H9 (cell line): ENCODE measurements around the gene LRCH1. TPM values are rescaled to one million over a fixed set of nuclear protein-coding genes. Genes with fewer than 3 reads are reported as not detected.

ENCODE experiments used
- DNase-seq: peaks from one replicate; pipeline ENCODE4 v3.0.0-alpha.2; 2017
- H2AFZ ChIP-seq: one replicate; pipeline ENCODE4 v1.6.1; 2013; ENCODE audit warnings: mild to moderate bottlenecking, low read length, control low read depth, moderate library complexity
- H2AK5ac ChIP-seq: 2 replicates; pipeline ENCODE4 v1.6.1; 2013; ENCODE audit warnings: low read length, control low read depth, mixed read lengths; ENCODE audit not compliant: insufficient read length
- H2BK120ac ChIP-seq: one replicate; pipeline ENCODE4 v1.6.1; 2013; ENCODE audit warnings: low read depth, mild to moderate bottlenecking, low read length, control low read depth, inconsistent platforms; ENCODE audit not compliant: poor library complexity, severe bottlenecking
- H2BK12ac ChIP-seq: 2 replicates; pipeline ENCODE4 v1.6.1; 2013; ENCODE audit warnings: low read length, control low read depth, mixed read lengths, low read depth; ENCODE audit not compliant: insufficient read length
- H2BK15ac ChIP-seq: 2 replicates; pipeline ENCODE4 v1.6.1; 2013; ENCODE audit warnings: low read depth, low read length, control low read depth
- H2BK20ac ChIP-seq: one replicate; pipeline ENCODE4 v1.6.1; 2013; ENCODE audit warnings: low read depth, mild to moderate bottlenecking, low read length, control low read depth, inconsistent platforms; ENCODE audit not compliant: poor library complexity, severe bottlenecking
- H2BK5ac ChIP-seq: 2 replicates; pipeline ENCODE4 v1.6.1; 2013; ENCODE audit warnings: low read length, control low read depth, mixed read lengths; ENCODE audit not compliant: insufficient read length
- H3K14ac ChIP-seq: 2 replicates; pipeline ENCODE4 v1.6.1; 2013; ENCODE audit warnings: low read length, control low read depth; ENCODE audit not compliant: insufficient read depth
- H3K18ac ChIP-seq: 2 replicates; pipeline ENCODE4 v1.6.1; 2013; ENCODE audit warnings: low read depth, mild to moderate bottlenecking, mixed read lengths, low read length, control low read depth; ENCODE audit not compliant: insufficient read length
- H3K23ac ChIP-seq: 2 replicates; pipeline ENCODE4 v1.6.1; 2013; ENCODE audit warnings: low read length, control low read depth, mixed read lengths, low read depth; ENCODE audit not compliant: insufficient read length
- H3K23me2 ChIP-seq: 2 replicates; pipeline ENCODE4 v1.6.1; 2013; ENCODE audit warnings: low read depth, mild to moderate bottlenecking, mixed read lengths, low read length, control low read depth; ENCODE audit not compliant: insufficient read length, poor library complexity, severe bottlenecking
- H3K27ac ChIP-seq: 2 replicates; pipeline ENCODE4 v1.5.1; 2013; ENCODE audit warnings: low read length, control low read depth, mixed read lengths, low read depth; ENCODE audit not compliant: insufficient read length
- H3K27me3 ChIP-seq: 2 replicates; pipeline ENCODE4 v1.6.1; 2013; ENCODE audit warnings: low read length, control low read depth, inconsistent platforms; ENCODE audit not compliant: insufficient read depth
- H3K4ac ChIP-seq: 2 replicates; pipeline ENCODE4 v1.6.1; 2013; ENCODE audit warnings: low read depth, mild to moderate bottlenecking, control low read depth, inconsistent platforms, low read length, moderate library complexity
- H3K4me1 ChIP-seq: 2 replicates; pipeline ENCODE4 v1.6.1; 2013; ENCODE audit warnings: low read length, control low read depth, inconsistent platforms; ENCODE audit not compliant: insufficient read depth
- H3K4me2 ChIP-seq: 2 replicates; pipeline ENCODE4 v1.6.1; 2013; ENCODE audit warnings: low read length, control low read depth, mixed read lengths; ENCODE audit not compliant: insufficient read length, insufficient read depth
- H3K56ac ChIP-seq: 2 replicates; pipeline ENCODE4 v1.6.1; 2013; ENCODE audit warnings: low read depth, mild to moderate bottlenecking, mixed read lengths, low read length, control low read depth; ENCODE audit not compliant: insufficient read length
- H3K79me1 ChIP-seq: 2 replicates; pipeline ENCODE4 v1.6.1; 2013; ENCODE audit warnings: low read depth, mild to moderate bottlenecking, moderate library complexity, low read length, control low read depth, inconsistent platforms; ENCODE audit not compliant: insufficient read depth, poor library complexity, severe bottlenecking
- H3K79me2 ChIP-seq: 2 replicates; pipeline ENCODE4 v1.6.1; 2013; ENCODE audit warnings: low read length, control low read depth, inconsistent platforms; ENCODE audit not compliant: insufficient read depth
- H3K9ac ChIP-seq: 2 replicates; pipeline ENCODE4 v1.6.1; 2013; ENCODE audit warnings: low read length, control low read depth, mixed read lengths; ENCODE audit not compliant: insufficient read length; ENCODE audit errors: extremely low read depth
- H3K9me3 ChIP-seq: one replicate; pipeline ENCODE4 v1.6.1; 2013; ENCODE audit warnings: low read depth, low read length, inconsistent platforms; ENCODE audit not compliant: control insufficient read depth
- H3T11ph ChIP-seq: one replicate; pipeline ENCODE4 v1.6.1; 2013; ENCODE audit warnings: mild to moderate bottlenecking, low read length, control low read depth, inconsistent platforms
- H4K20me1 ChIP-seq: one replicate; pipeline ENCODE4 v1.6.1; 2013; ENCODE audit not compliant: control insufficient read depth, insufficient read length, insufficient read depth
- H4K5ac ChIP-seq: 2 replicates; pipeline ENCODE4 v1.6.1; 2013; ENCODE audit warnings: low read depth, mild to moderate bottlenecking, mixed read lengths, low read length, control low read depth; ENCODE audit not compliant: insufficient read length
- H4K8ac ChIP-seq: replicated peaks from 2 replicates; pipeline ENCODE4 v1.6.1; 2013; ENCODE audit warnings: low read length, control low read depth, mixed read lengths, low read depth; ENCODE audit not compliant: insufficient read length
- H4K91ac ChIP-seq: 2 replicates; pipeline ENCODE4 v1.6.1; 2013; ENCODE audit warnings: low read depth, mild to moderate bottlenecking, moderate library complexity, mixed read lengths, low read length, control low read depth; ENCODE audit not compliant: insufficient read length
- H3K27ac Mint-ChIP-seq, 3 experiments: 2 replicates in 2 of 3; 3 replicates in 1 of 3; pipeline ENCODE4 v1.8.0; 2020 to 2021; ENCODE audit warnings: mixed read lengths in 3 of 3, mild to moderate bottlenecking in 1 of 3, moderate library complexity in 1 of 3
- H3K27me3 Mint-ChIP-seq: 2 replicates; pipeline ENCODE4 v1.8.0; 2021; ENCODE audit warnings: low read depth, mild to moderate bottlenecking, moderate library complexity, mixed read lengths
- H3K36me3 Mint-ChIP-seq, 3 experiments: 2 replicates in 2 of 3; 3 replicates in 1 of 3; pipeline ENCODE4 v1.8.0; 2020 to 2021; ENCODE audit warnings: low read depth in 3 of 3, mixed read lengths in 3 of 3; ENCODE audit not compliant: insufficient read depth in 1 of 3
- H3K4me1 Mint-ChIP-seq, 2 experiments: 2 replicates each; pipeline ENCODE4 v1.8.0; 2020; ENCODE audit warnings: mixed read lengths in 2 of 2
- H3K4me3 Mint-ChIP-seq, 2 experiments: 2 replicates in 1 of 2; 3 replicates in 1 of 2; pipeline ENCODE4 v1.8.0; 2020 to 2021; ENCODE audit warnings: mild to moderate bottlenecking in 2 of 2, mixed read lengths in 2 of 2, moderate library complexity in 1 of 2
- H3K9me3 Mint-ChIP-seq, 2 experiments: 2 replicates in 1 of 2; 3 replicates in 1 of 2; pipeline ENCODE4 v1.8.0; 2020; ENCODE audit warnings: mild to moderate bottlenecking in 2 of 2, mixed read lengths in 2 of 2, moderate library complexity in 1 of 2
- CTCF ChIP-seq: fragments of 200-600 bp; sonication (generic); conservative IDR thresholded peaks from 3 replicates; pipeline ENCODE4 v1.8.0; 2021; ENCODE audit warnings: antibody characterized with exemption, mild to moderate bottlenecking
- WGBS: extraction: QIAGEN DNeasy Blood & Tissue Kit; methylation state at CpG from one replicate; pipeline ENCODE4 v1.1.7; 2013; ENCODE audit warnings: missing lambda C conversion rate, low lambda C conversion rate, mixed read lengths; ENCODE audit not compliant: insufficient read length; ENCODE audit errors: extremely low coverage; 5-methylcytosine and 5-hydroxymethylcytosine counted together
- total RNA-seq: library from RNA; stranded (reverse); gene quantifications from 2 replicates; pipeline ENCODE4 v1.2.1, GENCODE V29; 2021

LRCH1 gene
- total RNA-seq, 1 experiment from 2014 or later = 8.0 TPM

DNA sequence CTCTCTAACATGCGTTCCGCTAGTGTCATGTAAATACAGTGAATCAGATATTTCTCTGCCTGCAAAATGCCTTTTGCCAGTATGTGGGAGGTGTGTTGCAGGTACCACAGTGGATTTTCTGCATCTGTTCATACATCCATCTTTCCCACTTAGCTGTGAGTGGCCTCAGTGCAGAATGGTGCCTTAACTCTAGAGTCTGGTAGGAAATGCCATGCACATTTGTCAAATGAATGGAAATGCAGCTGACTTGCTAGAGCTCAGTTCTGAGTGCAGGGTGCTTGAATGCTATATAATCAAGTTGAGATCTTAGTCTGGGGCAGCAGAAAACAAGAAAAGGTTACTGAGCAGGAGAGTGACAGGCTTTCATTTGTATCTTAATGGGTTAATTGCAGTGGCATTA, 68.2 kb downstream of the LRCH1 start:
- Histone ChIP-seq H2BK12ac (no peak overlapping the region), H3K23me2 (no peaks in the 10 kb centered on the region), H3K14ac (no peak overlapping the region), H3K27ac (no peak overlapping the region), H3K18ac (no peak overlapping the region), H2BK15ac (no peak overlapping the region), H3K4me1 (peaks cover 21% of the 10 kb centered on the region), H2BK5ac (no peak overlapping the region), H2BK120ac (no peak overlapping the region), H3K79me1 (peaks cover 14% of the 10 kb centered on the region), H3T11ph (no peak overlapping the region), H3K4ac (no peak overlapping the region), H3K56ac (no peak overlapping the region), H3K9me3 (no peaks in the 10 kb centered on the region), H2AK5ac (no peak overlapping the region), H4K5ac (no peak overlapping the region), H3K9ac (no peak overlapping the region), H4K20me1 (no peaks in the 10 kb centered on the region), H4K8ac (no peak overlapping the region), H4K91ac (no peak overlapping the region), H3K23ac (no peak overlapping the region), H3K4me2 (no peak overlapping the region), H3K27me3 (no peaks in the 10 kb centered on the region), H2BK20ac (no peak overlapping the region), H2AFZ (no peak overlapping the region), H3K79me2 (peaks cover 8% of the 10 kb centered on the region; the same call in 1 of the 2 replicates)
- no peaks in the 10 kb centered on the region for H3K27me3 Mint-ChIP-seq
- H3K4me3 Mint-ChIP-seq = no peak overlapping the region
- H3K9me3 Mint-ChIP-seq = no peaks in the 10 kb centered on the region
- no peak for DNase-seq
- peak overlapping the region in 1 of 3 experiments; percentile 71; a peak in 3 of 7 replicates for H3K27ac Mint-ChIP-seq
- H3K36me3 Mint-ChIP-seq = no peaks in the 10 kb centered on the region
- WGBS = no CpG with 5 or more reads among the region's 2 CpGs
- no peak for TF ChIP-seq CTCF
- H3K4me1 Mint-ChIP-seq = peaks cover 55 to 69% of the 10 kb centered on the region in 2 experiments
